Right lobe of liver (tissue), 6 donors: ENCODE data around the gene NME3. TPM values are rescaled to one million over a fixed set of nuclear protein-coding genes. Genes with fewer than 3 reads are reported as not detected.
A peak's percentile ranks its signal among the peaks of the same experiment; 100 is the strongest.

ENCODE experiments used
- ATAC-seq, 4 donors: fragments of 200-7000 bp; cut with Tn5 transposase; one replicate each; pipeline ENCODE4 v1.9.1; 2020; ENCODE audit warnings: mild to moderate bottlenecking in 4 of 4, moderate library complexity in 4 of 4
- DNase-seq, 3 donors: peaks; one replicate each; pipeline ENCODE4 v3.0.0-alpha.2; 2020
- H3K27ac ChIP-seq, 3 donors: fragments of 200-600 bp; one replicate each; pipeline ENCODE4 v1.8.0; 2022
- H3K27me3 ChIP-seq, 2 donors: fragments of 200-600 bp; one replicate each; pipeline ENCODE4 v1.8.0; 2022
- H3K36me3 ChIP-seq, 4 donors: fragments of 200-600 bp; sonication (generic) in 1 of 4; one replicate each; pipeline versions ENCODE4 v1.5.1 to v1.8.0; 2017 to 2022; ENCODE audit warnings: control low read depth in 1 of 4
- H3K4me1 ChIP-seq, 4 donors: fragments of 200-600 bp; sonication (generic) in 1 of 4; one replicate each; pipeline versions ENCODE4 v1.5.1 to v1.8.0; 2017 to 2022; ENCODE audit warnings: control low read depth in 1 of 4
- H3K4me3 ChIP-seq, 3 donors: fragments of 200-600 bp; one replicate each; pipeline ENCODE4 v1.8.0; 2022
- H3K9me3 ChIP-seq, 4 donors: fragments of 200-600 bp; sonication (generic) in 1 of 4; one replicate each; pipeline versions ENCODE4 v1.5.1 to v1.8.0; 2017 to 2022; ENCODE audit warnings: control low read depth in 1 of 4
- CTCF ChIP-seq, 4 donors: fragments of 200-600 bp in 3 of 4; fragments of 450-650 bp in 1 of 4; IDR thresholded peaks; one replicate each; pipeline versions ENCODE4 v1.5.1 to v1.8.0; 2016 to 2022; ENCODE audit warnings: antibody characterized with exemption in 4 of 4, mild to moderate bottlenecking in 2 of 4
- POLR2A ChIP-seq: fragments of 450-650 bp; IDR thresholded peaks from one replicate; pipeline ENCODE4 v1.6.1; 2017; ENCODE audit warnings: antibody characterized with exemption, mild to moderate bottlenecking
- WGBS: methylation state at CpG from one replicate; pipeline ENCODE4 v1.1.6; 2018; ENCODE audit warnings: low coverage, low lambda C conversion rate; ENCODE audit not compliant: insufficient coverage; ENCODE audit errors: missing lambda C conversion rate; 5-methylcytosine and 5-hydroxymethylcytosine counted together
- intact Hi-C, 2 donors: fragments of 100-400 bp; cut with DNase I; formaldehyde crosslinking; loops; one replicate each; pipeline versions ENCODE4 v1.11.2 to v1.14.1; 2022
- total RNA-seq, 6 experiments: library from RNA; depleted of rRNA in 2 of 6; stranded (reverse); fragments of >200 nt in 2 of 6; fragmentation: NEBNext Ultra II Directional in 3 of 6; extraction: Animal tissue kit (Norgen Biotek cat#: 25700) in 3 of 6; gene quantifications; one replicate each; pipeline versions ENCODE4 v1.1.0 to v1.2.4, GENCODE V29; 2016 to 2023
- donor health status: DM: no; HTN: yes; CAD: no.
- donor health status: DM: no; HTN: no; CAD: no.
- donor health status: DM: no; HTN: no; CAD: no.
- donor health status: DM: no; HTN: yes; CAD: no.
- donor health status: DM: no; HTN: yes; CAD: no.

Gene NME3
- total RNA-seq, 6 experiments from 2014 or later = 17.9 to 36.1 (median 23.2) TPM

DNA sequence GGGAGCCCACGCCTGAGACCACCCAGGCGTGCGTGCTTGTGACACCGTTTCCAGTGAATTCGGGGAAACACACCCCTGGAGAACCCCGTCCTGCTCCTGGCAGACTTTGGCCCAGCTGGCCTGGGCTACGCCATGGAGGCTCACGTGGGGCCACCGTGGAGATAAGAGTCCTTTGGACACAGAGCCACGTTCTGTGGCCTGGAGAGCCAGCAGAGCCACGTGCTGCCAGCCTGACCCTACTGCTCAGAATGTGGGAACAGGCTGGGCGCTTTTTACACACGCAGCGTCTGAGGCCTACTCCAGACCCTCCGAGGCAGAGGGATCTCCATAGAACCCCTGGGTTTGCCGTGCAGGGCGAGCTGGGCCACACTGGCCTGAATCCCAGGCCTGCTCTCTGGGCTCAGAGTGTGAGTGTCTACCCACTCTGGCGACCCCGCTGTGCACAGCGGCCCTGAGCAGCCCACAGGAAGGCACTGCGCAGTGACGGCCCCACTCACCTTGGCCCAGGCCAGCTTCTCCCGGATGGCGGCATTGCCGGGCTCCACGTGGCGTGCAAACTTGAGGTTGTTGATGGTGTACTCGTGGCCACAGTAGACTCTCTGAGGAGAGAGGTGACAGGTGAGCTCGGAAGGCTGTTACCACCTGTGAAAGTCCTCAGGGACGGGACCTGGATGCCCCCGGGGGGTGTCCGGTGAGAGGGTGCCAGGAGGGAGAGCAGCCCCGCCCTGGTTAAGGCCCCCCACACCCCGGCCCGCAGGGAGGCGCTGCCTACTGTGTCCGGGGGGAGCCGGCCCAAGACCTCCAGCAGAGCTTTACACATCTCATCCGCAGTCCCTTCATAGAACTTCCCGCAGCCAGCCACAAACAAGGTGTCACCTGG, 45.3 kb upstream of the NME3 start:
- H3K36me3 ChIP-seq = peaks cover 0 to 56% (median 32%) of the 10 kb centered on the region in 4 donors
- intact Hi-C loops = no loop called here
- 87% methylated on average over 10 of the region's 40 CpGs for WGBS
- DNase-seq (peak; percentile 58 to 85 (median 84)), ATAC-seq (peak; percentile 17 to 62 (median 51))
- no peaks in the 10 kb centered on the region for H3K9me3 ChIP-seq
- peak overlapping the region in 2 of 3 donors; percentile 44 to 49 for H3K27ac ChIP-seq
- H3K4me3 ChIP-seq = no peak overlapping the region
- TF ChIP-seq CTCF (IDR thresholded peaks at IDR 0.05) (no peak), POLR2A (no peak)
- H3K4me1 ChIP-seq = peaks cover 0 to 22% (median 5%) of the 10 kb centered on the region in 4 donors
- no peaks in the 10 kb centered on the region for H3K27me3 ChIP-seq

DNA sequence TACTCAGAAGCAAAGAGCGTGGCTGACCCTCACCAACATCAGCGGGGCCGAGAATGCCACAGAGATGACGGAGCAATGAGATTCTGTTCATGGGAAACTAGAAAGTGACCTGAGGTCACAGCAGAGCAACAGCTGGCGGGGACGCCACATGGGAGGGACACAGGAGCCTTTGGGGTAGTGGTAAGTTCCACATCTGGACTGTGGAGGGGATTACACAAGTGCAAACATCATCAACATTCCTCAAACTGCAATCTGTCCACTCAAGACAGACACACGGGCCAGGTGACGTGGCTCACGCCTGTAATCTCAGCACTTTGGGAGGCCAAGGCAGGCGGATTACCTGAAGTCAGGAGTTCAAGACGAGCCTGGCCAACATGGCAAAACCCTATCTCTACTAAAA, 44.1 kb upstream of the NME3 start:
- TF ChIP-seq POLR2A (no peak), CTCF (IDR thresholded peaks at IDR 0.05) (no peak)
- Histone ChIP-seq H3K36me3 (peaks cover 0 to 48% (median 26%) of the 10 kb centered on the region in 4 donors), H3K27ac (no peak overlapping the region), H3K4me1 (peaks cover 0 to 22% (median 5%) of the 10 kb centered on the region in 4 donors), H3K9me3 (no peaks in the 10 kb centered on the region), H3K4me3 (no peak overlapping the region), H3K27me3 (no peaks in the 10 kb centered on the region)
- DNase-seq (peak in 1 of 3 donors; percentile 3), ATAC-seq (no peak)
- WGBS = 74% methylated on average over 5 of the region's 11 CpGs
- intact Hi-C loops = no loop called here

- Histone ChIP-seq H3K27me3 (no peaks in the 10 kb centered on the region), H3K9me3 (no peaks in the 10 kb centered on the region), H3K4me1 (peaks cover 0 to 13% (median 5%) of the 10 kb centered on the region in 4 donors), H3K4me3 (no peak overlapping the region), H3K36me3 (peaks cover 0 to 56% (median 35%) of the 10 kb centered on the region in 4 donors), H3K27ac (no peak overlapping the region)
- TF ChIP-seq CTCF (IDR thresholded peaks at IDR 0.05) (peak; percentile 69 to 90 (median 79)), POLR2A (no peak)
- DNase-seq = peak; percentile 91 to 92 (median 91)
- 3% methylated on average over 14 of the region's 17 CpGs for WGBS
- peak; percentile 93 to 97 (median 96) for ATAC-seq
- intact Hi-C loops = no loop called here
Measured at GRCh38 chr16:1812732-1813163, 41.4 kb upstream of the NME3 start.

DNA sequence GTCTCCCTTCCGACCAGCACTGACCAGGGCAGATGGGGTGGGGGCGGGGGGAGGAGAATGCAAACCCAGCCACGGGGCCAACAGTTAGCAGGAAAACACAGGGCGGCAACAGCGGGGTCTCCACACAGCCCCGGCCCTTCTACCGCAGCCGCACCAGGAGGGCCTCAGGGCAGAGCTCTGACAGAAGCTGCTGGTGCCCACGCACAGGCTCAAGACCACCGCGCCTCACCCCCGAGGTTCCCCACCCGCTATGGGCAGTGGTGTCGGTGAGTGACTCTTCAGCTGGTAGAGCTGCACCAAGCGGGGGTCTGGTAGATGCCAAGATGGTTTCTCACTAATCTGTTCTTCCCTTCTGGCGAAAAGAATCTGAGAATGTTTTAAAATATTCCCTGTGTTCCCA, 39.2 kb upstream of the NME3 start:
- 93% methylated on average over 8 of the region's 16 CpGs for WGBS
- DNase-seq (no peak), ATAC-seq (no peak)
- H3K36me3 ChIP-seq = peaks cover 0 to 50% (median 29%) of the 10 kb centered on the region in 4 donors
- no peaks in the 10 kb centered on the region for H3K9me3 ChIP-seq
- no peak for TF ChIP-seq CTCF (IDR thresholded peaks at IDR 0.05)
- TF ChIP-seq POLR2A = no peak
- peaks cover 0 to 5% (median 0%) of the 10 kb centered on the region in 4 donors for H3K4me1 ChIP-seq
- intact Hi-C loops = no loop called here
- H3K4me3 ChIP-seq = no peak overlapping the region
- H3K27ac ChIP-seq = no peak overlapping the region
- H3K27me3 ChIP-seq = no peaks in the 10 kb centered on the region
